ENCODE data around the gene PPP2R2B.
"Not testable (repeated sequence)": the region's sequence is repeated elsewhere in the genome, so short reads cannot be mapped to it uniquely, and the experiment has no call there.

Gene PPP2R2B

DNA sequence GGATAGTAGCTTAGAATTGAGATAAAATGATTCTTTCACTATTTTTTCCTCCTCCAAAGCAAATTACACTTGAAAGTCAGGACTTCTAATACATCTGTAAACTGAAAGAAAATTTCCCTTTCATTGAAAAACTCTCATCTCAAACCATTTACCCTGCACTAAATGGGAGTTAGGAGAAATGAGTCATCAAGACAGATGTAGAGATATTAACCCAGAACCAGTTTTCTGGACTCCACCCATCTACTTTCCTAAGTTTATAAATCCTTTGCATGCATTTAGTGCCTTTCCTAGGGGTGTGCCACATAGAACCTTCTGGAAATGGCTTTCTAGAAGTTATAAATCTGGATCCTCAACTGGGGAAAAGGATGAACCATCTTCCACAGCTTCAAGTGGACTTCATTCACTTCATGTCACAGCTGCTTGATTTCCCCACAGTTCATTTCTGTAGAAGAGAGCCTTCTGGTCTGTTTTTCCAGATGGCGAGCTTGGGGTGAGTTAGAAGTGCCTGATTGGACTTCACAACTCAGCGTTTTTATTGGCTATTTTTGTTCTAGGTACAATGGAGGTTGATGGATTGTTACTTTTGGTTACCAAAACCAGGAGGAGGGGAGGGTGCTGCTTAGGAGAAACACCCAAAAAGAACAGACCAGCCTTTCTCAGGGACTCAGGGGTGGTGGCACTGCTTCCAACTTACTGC, 290.1 kb downstream of the PPP2R2B start:
- no peak overlapping the region for H3K4me3 ChIP-seq (ENCODE audit: low read length)
- TF ChIP-seq ZNF274 (IDR thresholded peaks at IDR 0.05; ENCODE audit: low read depth, low read length), result no peak

DNA sequence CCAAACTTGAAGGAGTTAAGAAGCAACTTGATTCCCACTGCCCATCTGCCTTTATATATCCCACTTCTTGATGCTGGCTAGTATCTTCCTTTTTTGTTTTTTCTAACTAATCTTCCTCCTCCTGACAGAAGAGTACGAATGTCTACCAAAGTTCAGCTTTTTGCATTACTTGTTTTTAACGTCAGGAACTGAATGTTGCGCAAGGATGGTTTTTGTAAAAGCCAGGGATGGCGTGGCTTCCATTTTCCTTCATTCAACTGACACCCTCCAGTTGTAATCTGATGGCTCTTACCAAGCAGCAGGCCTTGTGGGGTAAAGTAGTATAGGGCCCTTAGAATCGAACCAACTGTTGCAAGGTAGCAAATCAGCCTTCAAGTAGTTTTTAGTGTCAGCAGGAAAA, 291.8 kb downstream of the PPP2R2B start:
- H3K4me3 ChIP-seq (ENCODE audit: low read length), result no peak overlapping the region
- no peak for TF ChIP-seq ZNF274 (IDR thresholded peaks at IDR 0.05; ENCODE audit: low read depth, low read length)

DNA sequence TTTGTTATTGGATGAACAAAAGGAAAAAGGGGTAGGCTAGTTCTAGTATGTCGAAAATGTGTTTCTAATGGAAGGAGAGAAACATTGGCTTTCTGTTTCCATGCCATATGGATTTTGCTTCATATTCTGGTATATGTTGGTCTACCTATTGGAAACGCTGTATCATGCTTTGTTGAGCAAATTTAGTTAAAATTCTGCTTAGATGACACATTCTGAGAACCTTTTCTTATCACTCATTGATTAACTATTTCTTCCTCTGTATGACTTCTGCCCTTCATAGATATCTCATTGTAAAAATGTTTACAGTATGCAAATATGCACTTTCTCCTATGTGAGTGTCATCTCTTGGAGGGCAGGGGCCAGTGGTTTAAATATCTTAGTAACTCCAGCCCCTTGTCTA, 293.8 kb downstream of the PPP2R2B start:
- no peak for TF ChIP-seq ZNF274 (IDR thresholded peaks at IDR 0.05; ENCODE audit: low read depth, low read length)
- no peak overlapping the region for H3K4me3 ChIP-seq (ENCODE audit: low read length)

GRCh38 chr5:146582051-146582596, 296.4 kb downstream of the PPP2R2B start:
- no peak for TF ChIP-seq ZNF274 (IDR thresholded peaks at IDR 0.05; ENCODE audit: low read depth, low read length)
- H3K4me3 ChIP-seq (ENCODE audit: low read length), result no peak overlapping the region

DNA sequence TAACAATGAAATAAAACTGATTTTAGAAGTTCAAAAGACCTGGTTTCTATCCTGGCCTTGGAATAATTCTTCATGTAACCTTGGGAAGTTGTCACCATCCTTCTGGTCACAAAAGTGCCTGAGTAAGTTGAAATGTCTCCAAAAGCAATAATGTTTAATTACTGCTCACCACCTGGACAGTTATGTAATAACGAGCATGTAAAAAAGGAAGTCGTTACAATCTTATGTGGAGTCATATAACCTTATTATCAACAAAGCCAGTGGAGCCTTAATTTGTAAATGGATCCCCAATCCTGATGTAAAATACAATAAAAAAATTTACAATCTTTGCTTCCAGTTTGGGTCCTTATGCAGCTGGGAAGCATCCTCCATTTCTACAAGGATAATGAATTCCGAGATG, 298.3 kb downstream of the PPP2R2B start:
- no peak for TF ChIP-seq ZNF274 (IDR thresholded peaks at IDR 0.05; ENCODE audit: low read depth, low read length)
- H3K4me3 ChIP-seq (ENCODE audit: low read length), result no peak overlapping the region

DNA sequence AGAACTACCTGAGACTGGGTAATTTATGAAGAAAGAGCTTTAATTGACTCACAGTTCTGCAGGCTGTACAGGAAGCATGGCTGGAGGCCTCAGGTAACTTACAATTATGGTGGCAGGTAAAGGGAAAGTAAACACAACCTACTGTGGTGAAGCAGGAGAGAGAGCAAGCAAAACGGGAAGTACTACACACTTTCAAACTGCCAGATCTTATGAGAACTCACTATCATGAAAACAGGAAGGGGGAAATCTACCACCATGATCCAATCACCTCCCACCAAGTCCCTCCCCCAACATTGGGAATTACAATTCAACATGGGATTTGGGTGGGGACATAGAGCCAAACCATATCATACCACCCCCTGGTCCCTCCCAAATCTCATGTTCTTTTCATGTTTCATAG, 303.8 kb downstream of the PPP2R2B start:
- TF ChIP-seq ZNF274 (IDR thresholded peaks at IDR 0.05; ENCODE audit: low read depth, low read length), result no peak
- no peak overlapping the region for H3K4me3 ChIP-seq (ENCODE audit: low read length)

- no peak overlapping the region for H3K4me3 ChIP-seq (ENCODE audit: low read length)
- TF ChIP-seq ZNF274 (IDR thresholded peaks at IDR 0.05; ENCODE audit: low read depth, low read length), result no peak
These were observed 310.4 kb downstream of the PPP2R2B start for GRCh38 chr5:146568161-146568560.

DNA sequence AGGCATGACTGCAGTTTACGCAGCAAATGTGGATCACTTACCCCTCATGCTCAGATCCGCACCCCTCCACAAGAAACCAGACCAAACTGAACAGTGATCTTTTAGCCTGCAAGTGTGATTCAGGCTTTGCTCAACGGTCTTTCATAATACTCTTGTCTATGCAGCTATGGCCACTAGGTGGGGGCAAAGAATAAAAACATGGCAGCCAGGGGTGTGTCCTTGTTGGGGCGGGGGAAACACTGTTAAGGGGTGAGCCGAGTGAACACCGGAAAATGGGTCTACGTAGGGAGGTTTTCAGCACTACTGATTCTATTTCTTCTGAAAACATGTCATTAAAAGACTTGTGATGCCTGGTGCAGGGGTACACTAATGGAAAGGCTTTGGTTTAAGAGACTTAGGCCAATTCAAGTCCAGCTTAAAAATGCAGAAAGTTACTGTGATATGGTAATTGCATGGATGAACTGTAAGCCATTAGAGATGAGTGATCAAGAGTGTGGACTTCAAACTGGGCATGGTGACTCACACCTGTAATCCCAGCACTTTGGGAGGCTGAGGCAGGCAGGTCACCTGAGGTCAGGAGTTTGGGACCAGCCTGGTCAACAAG, 312.7 kb downstream of the PPP2R2B start:
- no peak for TF ChIP-seq ZNF274 (IDR thresholded peaks at IDR 0.05; ENCODE audit: low read depth, low read length)
- no peak overlapping the region for H3K4me3 ChIP-seq (ENCODE audit: low read length)

GRCh38 chr5:146564007-146564762, 314.4 kb downstream of the PPP2R2B start:
- H3K4me3 ChIP-seq (ENCODE audit: low read length), result no peak overlapping the region
- no peak for TF ChIP-seq ZNF274 (IDR thresholded peaks at IDR 0.05; ENCODE audit: low read depth, low read length)

DNA sequence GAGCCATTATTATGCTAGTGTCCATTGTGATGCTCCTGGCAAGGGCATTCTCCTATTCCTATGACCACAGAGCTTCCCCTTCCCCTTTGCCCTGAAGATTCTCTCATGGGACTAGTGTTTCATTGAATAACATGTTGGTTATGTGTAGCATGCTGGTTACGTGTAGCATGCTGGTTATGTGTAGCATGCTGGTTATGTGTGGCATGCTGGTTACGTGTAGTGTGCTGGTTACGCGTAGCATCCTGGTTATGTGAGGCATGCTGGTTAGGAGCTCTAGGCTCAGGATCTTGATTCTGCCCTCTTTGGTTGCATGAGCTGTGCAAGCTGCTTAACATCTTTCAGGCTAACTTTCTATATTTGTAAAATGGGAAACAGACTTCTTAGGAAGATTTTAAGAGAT, 316.1 kb downstream of the PPP2R2B start:
- no peak overlapping the region for H3K4me3 ChIP-seq (ENCODE audit: low read length)
- TF ChIP-seq ZNF274 (IDR thresholded peaks at IDR 0.05; ENCODE audit: low read depth, low read length), result no peak

DNA sequence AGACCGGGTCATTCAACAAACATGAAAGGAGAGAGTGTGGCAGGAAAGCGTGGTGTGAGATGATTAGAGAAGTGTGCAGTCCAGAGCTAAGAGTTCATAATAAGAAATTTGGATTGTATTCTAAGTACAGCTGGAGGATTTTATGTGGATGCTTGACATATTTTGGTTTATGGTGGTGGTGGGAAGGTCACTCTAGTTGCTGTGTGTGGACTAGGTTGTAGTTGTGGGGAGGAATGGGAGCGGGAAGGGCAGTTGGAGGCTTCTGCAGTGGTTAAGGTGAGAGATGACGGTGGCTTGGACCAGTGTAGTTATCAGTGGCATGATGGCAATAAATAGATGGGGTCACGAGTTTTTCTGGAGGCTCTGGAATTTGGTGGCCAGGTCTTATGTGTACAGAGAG, 316.8 kb downstream of the PPP2R2B start:
- TF ChIP-seq ZNF274 (IDR thresholded peaks at IDR 0.05; ENCODE audit: low read depth, low read length), result no peak

DNA sequence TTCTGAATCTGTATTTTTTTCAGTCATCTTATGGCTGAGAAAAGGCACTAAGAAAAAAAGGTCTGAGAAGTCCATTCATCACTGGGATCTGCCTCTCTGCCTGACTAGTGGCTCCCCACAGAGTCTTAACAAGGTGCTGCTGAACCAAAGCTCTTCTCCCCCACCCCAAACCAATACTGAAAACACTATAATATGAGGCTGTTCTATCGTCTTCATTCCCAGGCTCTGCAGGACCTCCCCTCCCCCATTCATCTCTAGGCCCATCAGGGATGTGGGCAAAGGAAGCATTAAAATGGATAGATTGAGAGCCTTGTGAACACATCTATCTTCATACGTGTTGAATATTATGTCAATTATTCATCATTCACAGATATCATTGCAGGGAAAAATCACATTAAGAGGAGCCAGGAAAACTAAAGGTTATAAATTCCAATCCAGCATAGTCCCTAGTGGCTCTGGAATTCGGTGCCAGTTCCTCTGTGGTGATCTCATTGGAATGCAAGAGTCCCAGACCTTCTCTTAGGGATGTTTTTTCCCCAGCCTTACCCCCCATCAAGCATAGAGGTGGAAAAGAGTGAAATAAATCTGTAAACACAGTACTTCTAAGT, 318.2 kb downstream of the PPP2R2B start:
- no peak overlapping the region for H3K4me3 ChIP-seq (ENCODE audit: low read length)
- TF ChIP-seq ZNF274 (IDR thresholded peaks at IDR 0.05; ENCODE audit: low read depth, low read length), result no peak

More for the DNA sequence above, 316.8 kb downstream of the PPP2R2B start:
- no peak overlapping the region for H3K4me3 ChIP-seq (ENCODE audit: low read length)

- not testable (repeated sequence) for H3K4me3 ChIP-seq (ENCODE audit: low read length)
These were observed 321.7 kb downstream of the PPP2R2B start for GRCh38 chr5:146556884-146557283.

GRCh38 chr5:146553446-146553845, 325.1 kb downstream of the PPP2R2B start:
- H3K4me3 ChIP-seq (ENCODE audit: low read length), result no peak overlapping the region
- no peak for TF ChIP-seq ZNF274 (IDR thresholded peaks at IDR 0.05; ENCODE audit: low read depth, low read length)

All from GM08714 (cell line).